ENCODE measurements around the gene FLT4. TPM values are rescaled to one million over a fixed set of nuclear protein-coding genes. Genes with fewer than 3 reads are reported as not detected.

FLT4 gene
- polyA plus RNA-seq, 2 of the 4 experiments (the other 2 are of a cell fraction) = 2.0 to 2.6 TPM

GRCh38 chr5:180625791-180626660 lies 23.4 kb downstream of the FLT4 start:
- DNase-seq (ENCODE audit: low read depth in 1 of 2, low spot score in 1 of 2) (no peak), ATAC-seq (no peak), FAIRE-seq (no peak)
- Histone ChIP-seq H3K4me3 (no peak overlapping the region), H3K4me1 (no peaks in the 10 kb centered on the region), H3K27ac (no peak overlapping the region), H3K4me2 (no peak overlapping the region), H3K9me3 (no peaks in the 10 kb centered on the region)
- 80% methylated on average over 20 of the region's 25 CpGs for WGBS (ENCODE audit: missing lambda C conversion rate)
- POLR2A ChIA-PET = no interaction called here
- no peak for TF ChIP-seq CEBPB (IDR thresholded peaks at IDR 0.05)
- TF ChIP-seq MYC (IDR thresholded peaks at IDR 0.05; ENCODE audit: borderline replicate concordance, low read length) = no peak
- TF ChIP-seq, protein P1, sequence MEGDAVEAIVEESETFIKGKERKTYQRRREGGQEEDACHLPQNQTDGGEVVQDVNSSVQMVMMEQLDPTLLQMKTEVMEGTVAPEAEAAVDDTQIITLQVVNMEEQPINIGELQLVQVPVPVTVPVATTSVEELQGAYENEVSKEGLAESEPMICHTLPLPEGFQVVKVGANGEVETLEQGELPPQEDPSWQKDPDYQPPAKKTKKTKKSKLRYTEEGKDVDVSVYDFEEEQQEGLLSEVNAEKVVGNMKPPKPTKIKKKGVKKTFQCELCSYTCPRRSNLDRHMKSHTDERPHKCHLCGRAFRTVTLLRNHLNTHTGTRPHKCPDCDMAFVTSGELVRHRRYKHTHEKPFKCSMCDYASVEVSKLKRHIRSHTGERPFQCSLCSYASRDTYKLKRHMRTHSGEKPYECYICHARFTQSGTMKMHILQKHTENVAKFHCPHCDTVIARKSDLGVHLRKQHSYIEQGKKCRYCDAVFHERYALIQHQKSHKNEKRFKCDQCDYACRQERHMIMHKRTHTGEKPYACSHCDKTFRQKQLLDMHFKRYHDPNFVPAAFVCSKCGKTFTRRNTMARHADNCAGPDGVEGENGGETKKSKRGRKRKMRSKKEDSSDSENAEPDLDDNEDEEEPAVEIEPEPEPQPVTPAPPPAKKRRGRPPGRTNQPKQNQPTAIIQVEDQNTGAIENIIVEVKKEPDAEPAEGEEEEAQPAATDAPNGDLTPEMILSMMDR (IDR thresholded peaks at IDR 0.05) = no peak
- TF ChIP-seq RARB (CRISPR knock-in tag; IDR thresholded peaks at IDR 0.05) = no peak
- no peak for TF ChIP-seq MAX (IDR thresholded peaks at IDR 0.05)
- TF ChIP-seq HOXB13 (CRISPR knock-in tag; IDR thresholded peaks at IDR 0.05; ENCODE audit: low read depth) = no peak
- no peak for TF ChIP-seq EHF (CRISPR knock-in tag; IDR thresholded peaks at IDR 0.05)
- no peak for TF ChIP-seq NFE2L2 (conservative IDR thresholded peaks at IDR 0.05; ENCODE audit: low read length)
- CTCF ChIA-PET = interaction anchor here (0.9 kb wide), 1 partner anchor 59 kb away, joined by 3 read pairs; no protein-coding TSS in a partner anchor

DNA sequence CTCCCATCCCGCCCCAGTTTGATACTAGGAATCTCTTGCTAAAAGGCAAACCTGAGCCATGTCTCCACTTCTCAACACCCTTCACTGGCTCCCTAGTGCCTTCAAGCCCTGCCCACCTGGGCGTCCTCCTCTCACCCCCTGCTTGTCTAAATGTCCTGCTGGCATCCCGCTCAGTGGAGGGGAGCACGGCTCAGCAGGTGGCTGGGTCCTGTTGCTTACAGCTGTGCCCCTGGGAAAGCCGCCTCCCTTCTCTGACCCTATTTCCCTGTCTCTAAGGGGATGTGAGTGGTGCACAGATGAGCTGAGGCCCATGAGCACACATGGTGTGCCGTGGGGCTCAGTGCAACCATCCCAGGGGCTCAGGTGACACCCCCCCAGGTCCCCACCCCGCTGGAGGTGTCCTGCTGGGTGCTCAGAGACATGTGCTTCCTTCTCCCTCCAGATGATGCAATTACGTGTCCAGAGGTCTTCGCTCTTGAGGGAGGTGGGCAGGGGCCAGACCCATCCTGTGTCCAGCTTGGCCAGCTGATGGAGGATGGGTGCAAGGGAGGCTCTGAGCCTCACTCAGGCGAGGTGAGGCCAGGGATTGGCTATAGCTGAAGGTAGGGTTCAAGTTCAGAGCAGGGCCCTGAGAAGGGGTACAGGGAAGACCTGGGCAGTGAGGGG lies 24.1 kb downstream of the FLT4 start:
- Histone ChIP-seq H3K4me2 (no peak overlapping the region), H3K4me1 (no peaks in the 10 kb centered on the region), H3K9me3 (no peaks in the 10 kb centered on the region), H3K27ac (peak overlapping the region in 1 of 2 experiments; percentile 31; a peak in 1 of 6 replicates), H3K4me3 (no peak overlapping the region)
- WGBS (ENCODE audit: missing lambda C conversion rate) = 66% methylated on average over 8 of the region's 10 CpGs
- CTCF ChIA-PET = interaction anchor here (0.9 to 1.6 kb wide), 2 partner anchors 19 to 58 kb away, joined by 3 to 5 read pairs; no protein-coding TSS in a partner anchor
- DNase-seq (ENCODE audit: low read depth in 1 of 2, low spot score in 1 of 2) = no peak
- no peak for FAIRE-seq
- POLR2A ChIA-PET = no interaction called here
- no peak for ATAC-seq
- TF ChIP-seq SREBF2 (IDR thresholded peaks at IDR 0.05) = no peak
- no peak for TF ChIP-seq PHF8 (IDR thresholded peaks at IDR 0.05; ENCODE audit: borderline replicate concordance, low read depth)
- no peak for TF ChIP-seq POLR2A (IDR thresholded peaks at IDR 0.05; ENCODE audit: low read length)
- no peak for TF ChIP-seq EP300 (IDR thresholded peaks at IDR 0.05)
- TF ChIP-seq CHD2 (IDR thresholded peaks at IDR 0.05; ENCODE audit: low read length, partially characterized antibody) = no peak
- TF ChIP-seq RNF2 (IDR thresholded peaks at IDR 0.05; ENCODE audit: borderline replicate concordance, low read depth) = no peak
- no peak for TF ChIP-seq PBX3 (IDR thresholded peaks at IDR 0.05)
- no peak for TF ChIP-seq MYC (IDR thresholded peaks at IDR 0.05; ENCODE audit: borderline replicate concordance, low read length)
- TF ChIP-seq ZNF302 (CRISPR knock-in tag; IDR thresholded peaks at IDR 0.05) = no peak

- H3K4me1 ChIP-seq = no peaks in the 10 kb centered on the region
- DNase-seq (ENCODE audit: low read depth in 1 of 2, low spot score in 1 of 2) = no peak
- H3K4me2 ChIP-seq = no peak overlapping the region
- no peak overlapping the region for H3K27ac ChIP-seq
- ATAC-seq = peak in 1 of 2 experiments; percentile 12; a peak in 1 of 6 replicates
- H3K9me3 ChIP-seq = no peaks in the 10 kb centered on the region
- no peak overlapping the region for H3K4me3 ChIP-seq
- ChIA-PET CTCF (interaction anchor here (1.6 kb wide), 1 partner anchor 19 kb away, joined by 5 read pairs; no protein-coding TSS in a partner anchor), POLR2A (no interaction called here)
- TF ChIP-seq KDM5A (IDR thresholded peaks at IDR 0.05) (no peak), EHMT2 (IDR thresholded peaks at IDR 0.05; ENCODE audit: low read depth) (no peak), POLR2A (IDR thresholded peaks at IDR 0.05; ENCODE audit: low read length) (no peak), BCL3 (IDR thresholded peaks at IDR 0.05) (no peak), EP300 (IDR thresholded peaks at IDR 0.05) (no peak), JUN (IDR thresholded peaks at IDR 0.05) (no peak), USF2 (IDR thresholded peaks at IDR 0.05) (no peak), ZSCAN20 (CRISPR knock-in tag; IDR thresholded peaks at IDR 0.05) (no peak), FOXS1 (CRISPR knock-in tag; IDR thresholded peaks at IDR 0.05) (no peak), HES2 (IDR thresholded peaks at IDR 0.05) (no peak)
- TF ChIP-seq, protein P1 (IDR thresholded peaks at IDR 0.05) = no peak
- no peak for FAIRE-seq
- whole genome bisulfite sequencing (ENCODE audit: missing lambda C conversion rate) = 93% methylated on average over 2 of the region's 5 CpGs
Measured at GRCh38 chr5:180624587-180624986, 24.8 kb downstream of the FLT4 start.

All from A549 (cell line).